Measurements from ENCODE around the gene CCNF.

The CCNF gene

DNA sequence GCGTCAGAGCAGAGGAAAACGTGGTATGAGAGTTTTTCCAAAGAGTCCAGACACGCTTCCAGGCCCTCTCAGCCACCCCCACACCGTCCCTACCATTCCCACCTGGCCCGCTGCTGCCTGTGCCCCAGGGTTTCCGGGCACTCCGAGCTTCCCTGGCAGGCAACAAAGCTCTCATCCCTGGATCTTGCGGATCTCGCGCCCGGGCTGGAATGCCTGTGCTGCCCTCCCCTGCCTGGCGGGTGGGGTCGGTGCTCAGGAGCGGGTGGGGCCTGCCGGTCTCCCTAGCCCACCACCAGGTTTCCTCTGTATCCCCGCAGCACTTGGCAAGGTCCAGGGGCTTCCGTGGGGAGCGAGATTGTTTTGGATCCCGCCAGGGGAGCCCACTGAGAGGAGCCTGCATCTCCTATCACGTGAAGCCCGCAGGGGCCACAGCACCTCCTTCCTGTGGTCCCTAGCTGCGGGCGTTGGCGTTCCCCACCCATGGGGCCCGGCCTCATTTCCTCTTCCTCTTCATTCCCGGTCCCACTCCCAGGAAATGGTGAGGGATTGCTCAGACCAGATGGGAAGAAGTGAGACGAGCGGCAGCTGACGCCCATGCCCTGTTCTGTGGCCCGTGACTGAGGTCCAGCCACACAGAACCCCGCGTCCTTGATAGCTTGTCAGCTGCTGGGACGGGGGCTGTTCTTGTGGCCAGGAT lies 56.7 kb downstream of the CCNF start:
- DNase-seq (ENCODE audit: low read depth) = no peak

DNA sequence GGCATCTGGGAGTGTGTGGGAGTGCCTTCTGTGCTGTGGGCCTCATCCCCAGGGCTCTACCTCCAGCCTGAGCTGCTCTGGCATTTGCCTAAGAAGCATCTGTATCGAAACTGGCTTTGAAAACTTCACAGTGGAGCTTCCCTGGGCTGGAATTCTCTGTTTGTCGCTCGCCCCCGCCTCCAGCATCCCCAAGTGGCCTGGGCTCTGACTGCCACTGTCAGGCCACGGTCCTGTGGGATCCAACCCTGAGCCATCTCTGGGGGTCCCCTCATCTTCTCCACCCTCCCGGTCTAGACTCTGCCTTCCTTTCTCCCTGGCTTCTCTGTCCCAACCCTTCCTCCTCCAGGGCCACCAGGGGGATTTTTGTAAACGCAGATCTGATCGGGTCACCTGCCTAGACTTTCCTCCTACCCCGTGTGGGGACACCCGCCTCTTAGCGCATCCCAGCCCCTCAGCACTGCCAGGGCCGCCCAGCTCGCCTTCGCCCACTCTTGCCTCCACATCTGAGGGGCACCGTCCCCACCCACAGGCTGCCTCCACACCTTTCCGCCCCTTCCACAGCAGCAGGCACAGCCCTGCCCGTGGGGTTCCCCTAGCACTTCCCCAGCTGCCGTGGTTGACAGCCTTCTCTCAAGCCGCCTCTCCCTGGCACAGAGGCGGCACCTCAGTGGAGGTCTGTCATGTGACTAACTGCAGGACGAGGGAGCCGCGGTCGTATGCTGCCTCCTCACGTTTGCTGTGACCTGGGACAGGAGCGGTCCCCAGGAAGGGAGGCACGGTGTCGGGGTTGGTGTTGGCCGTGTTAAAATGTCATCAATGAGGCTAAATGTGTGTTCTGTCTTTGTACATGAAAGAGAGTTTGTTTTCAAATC lies 57.6 kb downstream of the CCNF start:
- no peak for DNase-seq (ENCODE audit: low read depth)

DNA sequence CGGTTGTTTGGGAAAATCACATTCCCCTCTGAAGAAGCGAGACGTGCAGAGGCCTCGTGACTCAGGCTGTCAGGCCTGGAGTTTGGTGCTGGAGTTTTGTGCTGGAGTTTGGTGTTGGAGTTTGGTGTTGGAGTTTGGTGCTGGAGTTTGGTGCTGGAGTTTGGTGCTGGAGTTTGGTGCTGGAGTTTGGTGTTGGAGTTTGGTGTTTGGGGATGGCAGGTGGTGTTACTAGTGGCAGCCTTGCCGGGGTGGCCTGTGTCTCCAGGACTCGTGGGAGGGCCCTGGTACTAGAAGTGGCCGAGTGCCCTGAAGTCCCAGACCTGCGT lies 58.2 kb downstream of the CCNF start:
- DNase-seq (ENCODE audit: low read depth) = no peak

DNA sequence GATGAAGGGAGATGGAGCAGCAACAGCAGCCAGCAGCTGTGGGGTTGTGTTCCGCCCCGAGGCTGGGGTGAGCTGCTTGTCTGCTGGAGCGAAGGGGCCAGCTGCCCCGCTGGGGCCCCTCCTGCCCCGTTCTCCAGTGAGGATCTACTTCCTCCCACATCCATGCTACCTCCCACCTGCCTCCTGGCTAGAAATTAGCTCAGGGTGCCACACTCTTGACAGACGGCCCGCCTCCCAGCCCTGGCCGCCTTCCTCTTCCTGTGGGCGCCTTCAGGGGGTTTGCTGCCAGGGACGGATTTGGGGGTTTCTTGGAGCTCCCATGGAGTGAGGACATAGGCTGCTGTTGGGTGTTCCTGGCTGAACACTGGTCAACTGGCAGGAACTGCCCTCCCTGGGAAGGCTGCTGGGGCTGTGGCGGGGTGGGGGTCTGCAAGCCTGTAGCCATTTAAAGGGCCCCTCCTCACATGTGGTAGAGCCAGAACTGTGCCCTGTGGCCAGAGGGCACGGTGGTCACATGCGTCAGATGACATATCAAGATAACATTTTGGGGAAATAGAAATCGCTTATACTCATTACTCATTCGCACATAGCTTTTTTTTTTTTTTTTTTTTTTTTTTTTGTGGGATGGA lies 58.8 kb downstream of the CCNF start:
- DNase-seq (ENCODE audit: low read depth) = no peak

DNA sequence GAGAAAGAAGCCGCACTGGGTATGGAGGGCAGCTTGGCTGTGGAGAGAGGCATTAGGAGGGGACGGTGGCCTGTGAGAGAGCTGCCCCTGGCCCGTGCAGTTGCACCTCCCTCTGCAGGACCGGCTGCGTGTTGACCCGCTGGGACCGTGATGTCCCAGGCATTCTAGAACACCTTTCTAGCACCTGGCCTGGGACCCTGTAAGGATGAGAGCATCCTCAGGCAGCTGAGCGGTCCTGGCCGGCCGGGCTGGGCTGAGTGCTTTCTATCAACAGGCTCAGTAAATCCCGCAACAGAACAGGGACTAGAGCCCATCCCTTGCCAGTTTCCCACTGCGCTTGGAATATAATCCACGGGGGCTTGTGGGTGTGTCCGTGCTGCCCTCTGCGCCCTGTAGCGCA lies 60.3 kb downstream of the CCNF start:
- DNase-seq (ENCODE audit: low read depth) = no peak

DNA sequence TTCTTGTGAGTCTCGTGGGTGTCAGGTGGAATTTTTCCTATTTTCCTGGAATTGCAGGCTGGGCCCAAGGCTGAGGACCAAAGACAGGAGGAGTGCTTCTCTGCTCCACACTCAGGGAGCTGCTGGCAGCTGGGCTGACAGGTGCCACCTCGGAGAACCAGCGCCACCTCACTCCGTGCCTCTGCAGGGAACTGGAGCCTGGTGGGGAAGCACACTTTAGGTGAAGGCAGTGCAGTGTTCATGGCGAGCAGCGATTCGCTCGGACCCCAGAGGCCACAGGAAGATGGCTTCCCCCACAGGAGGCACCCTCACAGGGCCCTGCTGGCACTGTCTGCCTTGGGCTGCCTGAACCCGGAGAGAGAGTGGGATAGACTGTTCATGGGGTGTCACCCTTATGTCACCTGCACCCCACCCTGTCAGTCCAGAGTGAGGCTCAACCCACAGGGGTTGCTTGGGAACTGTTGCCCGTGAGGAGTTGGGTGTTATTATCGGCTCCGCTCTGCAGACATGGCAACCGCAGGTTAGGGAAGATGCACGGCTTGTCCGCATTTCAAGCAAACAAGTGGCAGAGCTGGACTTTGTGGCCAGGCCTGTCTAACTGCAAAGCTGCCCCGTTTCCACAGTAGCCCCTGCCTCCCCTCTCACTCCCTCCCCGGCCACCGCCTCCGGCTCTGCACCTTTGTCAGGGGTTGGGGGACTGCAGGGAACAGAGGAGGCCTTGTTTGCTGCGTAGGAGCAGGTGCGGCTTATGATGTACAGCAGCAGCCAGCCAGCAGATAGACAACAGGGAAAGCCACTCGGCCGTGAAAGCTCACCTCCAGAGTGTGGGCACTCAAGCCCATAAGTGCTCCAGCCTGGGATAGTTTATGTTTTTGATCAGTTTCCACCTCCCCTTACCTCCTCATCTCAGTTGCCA lies 61.2 kb downstream of the CCNF start:
- DNase-seq (ENCODE audit: low read depth) = no peak

DNA sequence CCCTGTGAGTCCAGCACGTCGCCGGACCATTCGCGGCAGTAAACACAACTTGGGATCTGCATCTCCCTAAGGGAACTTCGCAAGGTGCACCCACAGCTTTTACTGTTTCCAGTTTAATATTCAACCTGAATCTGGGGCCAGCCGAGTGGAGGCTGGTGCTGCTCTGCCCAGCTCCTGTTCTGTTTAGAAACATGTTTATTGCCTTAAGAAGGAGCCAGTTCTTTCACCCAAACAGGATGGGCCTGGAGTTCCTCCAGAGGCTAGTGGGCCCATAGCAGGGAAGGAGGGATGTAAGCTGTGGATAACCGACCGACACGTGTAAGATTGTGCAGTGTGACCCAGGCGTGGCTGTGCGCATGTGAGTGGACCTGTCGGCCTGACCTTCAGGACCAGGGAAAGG lies 63.0 kb downstream of the CCNF start:
- DNase-seq (ENCODE audit: low read depth) = no peak

DNA sequence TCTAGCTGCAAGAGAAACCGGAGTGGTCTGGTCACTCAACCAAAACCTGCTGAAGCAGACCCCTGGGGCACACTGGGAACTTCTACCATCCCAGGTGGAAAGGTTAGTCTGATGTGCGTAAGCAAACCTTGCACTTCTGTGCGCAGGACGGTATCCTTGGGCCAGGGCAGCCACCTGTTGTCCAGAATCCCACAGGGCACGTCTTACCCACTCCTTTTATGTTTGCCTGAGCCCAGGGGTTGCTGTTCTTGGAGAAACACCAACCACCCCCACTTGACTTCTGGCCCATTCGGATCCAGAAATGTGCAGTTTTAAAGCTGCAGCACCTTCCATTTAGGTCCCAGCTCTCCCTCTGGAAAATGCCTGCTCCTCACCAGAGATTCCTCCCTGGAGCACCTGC lies 64.4 kb downstream of the CCNF start:
- no peak for DNase-seq (ENCODE audit: low read depth)

DNA sequence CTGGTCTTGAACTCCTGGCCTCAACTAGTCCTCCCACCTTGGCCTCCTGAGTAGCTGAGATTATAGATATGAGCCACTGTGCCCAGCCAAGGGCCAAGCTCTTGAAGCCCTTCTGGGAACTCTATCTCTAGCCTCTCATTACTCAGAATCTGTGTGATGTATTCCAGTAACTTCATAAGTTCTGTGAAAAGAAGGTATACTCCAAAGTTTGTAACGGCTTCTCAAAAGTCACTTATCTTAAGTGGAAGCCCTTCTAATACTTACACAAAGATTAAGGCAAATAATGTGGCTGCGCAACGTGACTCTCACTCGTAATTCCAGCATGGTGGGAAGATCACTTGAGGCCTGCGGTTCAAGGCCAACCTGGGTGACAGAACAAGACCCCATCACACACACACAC lies 65.4 kb downstream of the CCNF start:
- DNase-seq (ENCODE audit: low read depth) = no peak

DNA sequence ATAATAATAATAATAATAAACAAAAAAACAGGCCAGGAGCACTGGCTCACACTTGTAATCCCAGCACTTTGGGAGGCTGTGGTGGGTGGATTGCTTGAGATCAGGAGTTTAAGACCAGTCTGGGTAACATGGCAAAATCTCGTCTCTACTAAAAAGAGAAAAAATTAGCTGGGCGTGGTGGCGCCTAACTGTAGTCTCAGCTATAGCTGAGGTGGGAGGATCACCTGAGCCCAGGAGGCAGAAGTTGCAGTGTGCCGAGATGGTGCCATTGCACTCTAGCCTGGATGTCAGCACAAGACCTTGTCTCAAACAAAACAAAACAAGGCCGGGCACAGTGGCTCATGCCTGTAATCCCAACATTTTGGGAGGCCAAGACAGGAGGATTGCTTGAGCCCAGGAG lies 65.8 kb downstream of the CCNF start:
- DNase-seq (ENCODE audit: low read depth) = no peak

DNA sequence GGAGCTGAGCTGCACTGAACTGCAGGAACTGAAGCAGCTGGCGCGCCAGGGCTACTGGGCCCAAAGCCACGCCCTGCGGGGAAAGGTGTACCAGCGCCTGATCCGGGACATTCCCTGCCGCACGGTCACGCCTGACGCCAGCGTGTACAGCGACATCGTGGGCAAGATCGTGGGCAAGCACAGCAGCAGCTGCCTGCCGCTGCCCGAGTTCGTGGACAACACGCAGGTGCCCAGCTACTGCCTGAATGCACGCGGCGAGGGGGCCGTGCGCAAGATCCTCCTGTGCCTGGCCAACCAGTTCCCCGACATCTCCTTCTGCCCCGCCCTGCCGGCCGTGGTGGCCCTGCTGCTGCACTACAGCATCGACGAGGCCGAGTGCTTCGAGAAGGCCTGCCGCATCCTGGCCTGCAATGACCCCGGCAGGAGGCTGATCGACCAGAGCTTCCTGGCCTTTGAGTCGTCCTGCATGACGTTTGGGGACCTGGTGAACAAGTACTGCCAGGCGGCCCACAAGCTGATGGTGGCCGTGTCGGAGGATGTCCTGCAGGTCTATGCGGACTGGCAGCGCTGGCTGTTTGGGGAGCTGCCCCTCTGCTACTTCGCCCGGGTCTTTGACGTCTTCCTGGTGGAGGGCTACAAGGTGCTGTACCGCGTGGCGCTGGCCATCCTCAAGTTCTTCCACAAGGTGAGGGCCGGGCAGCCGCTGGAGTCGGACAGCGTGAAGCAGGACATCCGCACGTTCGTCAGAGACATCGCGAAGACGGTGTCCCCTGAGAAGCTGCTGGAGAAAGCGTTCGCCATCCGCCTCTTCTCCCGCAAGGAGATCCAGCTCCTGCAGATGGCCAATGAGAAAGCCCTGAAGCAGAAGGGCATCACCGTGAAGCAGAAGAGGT lies 67.2 kb downstream of the CCNF start:
- DNase-seq (ENCODE audit: low read depth) = no peak

DNA sequence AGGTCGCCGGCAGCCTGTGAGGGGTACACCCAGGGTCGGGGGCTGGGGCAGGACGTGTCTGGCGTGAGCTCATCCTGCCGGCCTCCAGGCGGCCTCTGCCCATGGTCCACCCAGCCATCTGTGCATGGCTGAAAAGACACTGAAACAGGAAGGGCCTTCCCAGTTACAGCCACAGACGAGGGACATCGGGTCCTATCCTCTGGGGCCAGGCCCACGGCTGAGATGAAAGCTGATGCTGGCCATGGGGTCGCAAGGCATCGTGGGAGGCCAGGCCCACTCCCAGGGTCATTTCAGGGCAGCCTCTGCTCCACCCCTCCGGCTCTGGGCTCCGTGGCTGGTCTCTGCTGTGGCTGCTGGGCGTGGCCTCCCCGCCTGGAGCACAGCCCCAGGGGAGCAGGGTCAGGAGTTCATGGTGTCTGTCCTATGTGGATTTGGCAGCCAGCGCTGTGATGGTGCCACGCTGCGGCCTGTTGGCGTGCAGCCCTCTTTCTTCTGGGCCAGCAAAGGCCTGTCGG lies 67.9 kb downstream of the CCNF start:
- DNase-seq (ENCODE audit: low read depth) = no peak

DNA sequence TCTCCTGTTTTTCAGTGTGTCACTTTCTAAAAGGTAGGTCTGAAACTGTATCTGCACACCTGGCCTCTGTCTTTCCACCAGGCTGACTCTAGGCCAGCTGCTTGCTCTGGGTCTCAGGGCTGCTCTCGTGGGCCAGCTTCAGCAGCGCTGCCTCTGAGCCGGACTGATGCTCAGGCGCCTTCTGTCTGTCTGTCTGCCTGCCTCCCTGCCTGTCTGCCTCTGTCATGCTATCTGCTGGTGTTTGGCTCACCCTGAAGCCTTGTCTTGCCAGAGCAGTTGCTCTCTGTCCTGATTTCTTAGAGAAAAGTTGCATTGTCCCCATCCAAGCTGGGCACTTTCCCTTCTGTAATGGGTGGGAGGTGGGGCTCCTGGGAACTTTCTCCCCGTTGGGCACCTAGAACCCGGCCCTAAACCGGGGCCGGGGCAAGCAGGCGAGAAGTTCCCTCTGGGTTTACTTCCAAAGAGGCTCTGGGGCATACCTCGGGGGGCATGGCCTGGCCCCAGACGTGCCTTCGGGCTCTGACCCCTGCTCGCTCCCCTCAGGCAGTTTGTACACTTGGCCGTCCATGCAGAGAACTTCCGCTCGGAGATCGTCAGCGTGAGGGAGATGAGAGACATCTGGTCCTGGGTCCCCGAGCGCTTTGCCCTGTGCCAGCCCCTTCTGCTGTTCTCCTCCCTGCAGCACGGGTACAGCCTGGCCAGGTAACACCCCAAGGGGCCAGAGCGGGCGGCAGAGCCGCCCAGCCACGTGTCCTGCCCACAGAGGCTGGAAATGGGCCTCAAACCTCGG lies 68.6 kb downstream of the CCNF start:
- DNase-seq (ENCODE audit: low read depth) = no peak

DNA sequence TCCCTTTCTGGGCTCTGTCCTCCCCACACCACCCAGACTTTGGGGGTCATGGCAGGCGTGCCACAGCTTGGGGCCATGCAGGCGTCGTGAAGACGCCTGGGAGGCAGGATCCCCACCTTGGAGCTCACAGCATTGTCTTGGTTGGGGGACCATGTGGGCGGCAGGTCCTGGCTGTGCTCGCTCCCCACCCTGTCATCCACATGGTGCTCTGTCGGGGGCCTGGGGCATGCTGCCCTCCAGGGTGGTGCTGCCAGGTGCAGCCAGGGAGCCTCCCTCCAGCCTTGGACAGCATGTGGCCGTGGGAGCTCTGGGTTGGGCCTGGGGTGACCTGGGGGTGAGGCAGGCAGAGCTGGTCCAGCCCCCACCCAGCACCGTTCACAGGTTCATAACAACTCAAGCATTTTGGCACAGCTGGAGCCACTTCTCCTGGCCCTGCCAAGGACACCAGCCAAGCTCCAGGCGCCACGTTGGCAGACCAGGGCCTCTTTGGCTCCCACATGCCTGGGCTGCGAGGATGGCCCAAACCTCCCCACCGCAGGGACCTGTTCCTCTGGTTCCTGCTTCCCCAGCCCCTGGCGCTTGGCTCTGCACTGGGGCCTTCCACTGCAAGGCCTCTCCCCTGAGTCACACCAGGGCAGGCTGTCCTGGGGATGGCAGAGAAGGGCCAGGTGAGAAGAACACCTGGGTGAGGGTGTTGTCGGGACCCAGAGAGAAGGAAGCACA lies 69.4 kb downstream of the CCNF start:
- no peak for DNase-seq (ENCODE audit: low read depth)

DNA sequence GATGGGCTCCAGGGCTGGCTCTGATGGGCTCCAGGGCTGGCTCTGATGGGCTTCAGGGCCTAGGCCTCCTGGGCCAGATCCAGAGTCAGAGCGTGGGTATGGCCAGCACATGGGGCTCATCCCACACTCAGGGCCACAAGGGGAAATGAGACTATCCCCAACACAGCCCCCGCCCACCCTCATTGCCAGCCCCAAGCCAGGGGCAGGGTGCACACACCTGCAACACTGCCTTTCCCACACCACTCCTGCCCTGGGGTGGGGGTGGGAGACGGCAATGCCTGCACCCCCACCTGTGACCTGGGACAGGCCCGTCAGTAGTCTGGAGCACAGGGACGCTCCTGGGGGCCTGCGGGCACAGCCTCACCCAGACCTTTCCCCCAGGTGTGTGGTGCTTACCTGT lies 70.2 kb downstream of the CCNF start:
- no peak for DNase-seq (ENCODE audit: low read depth)

DNA sequence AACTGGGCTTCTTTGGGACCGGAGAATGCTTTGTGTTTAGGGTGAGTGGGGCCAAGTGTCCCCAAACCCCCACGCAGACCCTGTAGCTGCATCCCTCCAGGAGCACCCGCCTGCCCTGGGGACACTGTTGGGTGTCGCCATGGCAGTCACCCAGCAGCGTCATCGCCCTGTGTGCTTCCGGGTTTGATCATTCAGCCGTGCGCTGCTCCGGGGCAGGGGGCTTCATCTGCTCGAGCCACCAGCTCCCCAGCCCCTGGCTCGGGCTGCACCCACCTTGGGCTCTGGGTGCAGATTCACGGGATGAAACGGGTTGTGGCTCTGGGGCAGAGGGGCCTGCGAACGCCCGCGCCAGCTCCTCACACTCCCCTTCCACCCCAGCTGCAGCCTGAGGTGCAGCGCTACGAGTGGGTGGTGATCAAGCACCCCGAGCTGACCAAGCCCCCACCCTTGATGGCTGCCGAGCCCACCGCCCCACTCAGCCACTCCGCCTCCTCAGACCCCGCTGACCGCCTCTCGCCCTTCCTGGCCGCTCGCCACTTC lies 70.7 kb downstream of the CCNF start:
- no peak for DNase-seq (ENCODE audit: low read depth)

DNA sequence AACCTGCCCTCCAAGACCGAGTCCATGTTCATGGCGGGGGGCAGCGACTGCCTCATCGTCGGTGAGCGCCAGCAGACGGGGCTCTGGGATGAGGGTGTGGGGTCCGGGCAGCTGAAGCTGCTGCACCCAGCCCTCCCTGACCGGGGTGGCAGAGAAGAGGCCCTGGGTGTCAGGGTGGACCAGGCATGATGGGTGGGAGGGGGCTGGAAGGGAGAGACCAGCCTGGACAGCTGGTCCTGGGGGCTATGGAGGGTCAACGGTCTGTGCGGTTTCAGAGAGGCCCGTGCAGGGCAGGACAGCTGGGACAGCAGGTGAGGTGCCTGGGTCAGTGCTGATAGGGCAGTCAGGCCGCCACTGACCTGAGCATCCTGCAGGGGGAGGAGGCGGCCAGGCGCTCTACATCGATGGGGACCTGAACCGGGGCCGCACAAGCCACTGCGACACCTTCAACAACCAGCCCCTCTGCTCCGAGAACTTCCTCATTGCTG lies 71.2 kb downstream of the CCNF start:
- DNase-seq (ENCODE audit: low read depth) = no peak

DNA sequence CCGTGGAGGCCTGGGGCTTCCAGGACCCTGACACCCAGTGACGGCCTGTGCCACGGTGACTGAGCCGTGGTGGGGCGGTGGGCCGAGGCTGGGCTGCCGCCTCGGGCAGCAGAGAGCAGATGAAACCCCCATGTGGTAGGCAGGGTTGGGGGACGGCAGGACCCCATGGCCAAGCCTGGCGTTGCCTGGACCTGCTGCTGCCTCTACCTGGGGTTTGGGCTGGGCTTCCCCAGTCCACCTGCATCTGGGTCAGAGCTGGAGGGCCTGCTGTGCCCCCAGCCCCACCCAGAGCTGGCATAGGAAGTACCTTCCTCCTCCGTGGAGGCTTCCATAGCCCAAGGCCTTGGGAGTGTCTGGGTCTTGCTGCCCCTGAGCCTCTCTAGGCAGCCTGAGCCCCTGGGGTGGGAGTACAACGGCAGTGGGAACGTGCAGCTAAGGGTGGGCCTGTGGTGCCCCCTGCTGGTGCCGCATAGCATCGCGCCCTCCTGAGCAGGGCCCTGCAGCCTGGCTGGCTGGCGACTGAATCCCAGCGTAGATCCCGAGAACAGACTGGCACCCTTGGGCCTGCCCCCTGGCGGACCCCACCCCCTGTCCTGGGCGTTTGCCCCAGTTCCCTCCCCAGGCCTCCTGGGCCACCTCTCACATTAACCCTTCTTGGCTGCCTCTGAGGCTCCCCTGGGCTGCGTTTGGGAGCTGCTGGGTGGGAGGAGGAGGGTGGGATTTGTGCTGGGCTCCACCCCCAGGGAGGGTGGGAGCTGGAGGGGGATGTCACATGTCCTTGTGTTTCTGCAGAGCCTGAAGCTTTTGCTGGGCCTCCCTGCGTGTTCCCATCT lies 71.9 kb downstream of the CCNF start:
- peak; percentile 29 for DNase-seq (ENCODE audit: low read depth)
